Muscle layer of colon (tissue), 2 donors: ENCODE results near the gene COL27A1.

ENCODE experiments used
- H3K27ac ChIP-seq: one replicate; pipeline ENCODE4 v1.7.0; 2013; ENCODE audit warnings: low read depth, mild to moderate bottlenecking, low read length, moderate library complexity
- H3K27me3 ChIP-seq, 2 donors: one replicate each; pipeline ENCODE4 v1.7.0; 2013; ENCODE audit warnings: low read length in 2 of 2, mild to moderate bottlenecking in 2 of 2; ENCODE audit not compliant: insufficient read depth in 2 of 2, control insufficient read depth in 1 of 2
- H3K36me3 ChIP-seq: one replicate; pipeline ENCODE4 v1.7.0; 2013; ENCODE audit warnings: mild to moderate bottlenecking, low read length; ENCODE audit not compliant: insufficient read depth
- H3K4me1 ChIP-seq: one replicate; pipeline ENCODE4 v1.7.0; 2013; ENCODE audit warnings: mild to moderate bottlenecking, low read length; ENCODE audit not compliant: insufficient read depth
- H3K4me3 ChIP-seq, 2 donors: one replicate each; pipeline ENCODE4 v1.7.0; 2013; ENCODE audit warnings: low read length in 2 of 2, low read depth in 1 of 2, mild to moderate bottlenecking in 1 of 2, moderate library complexity in 1 of 2
- H3K9ac ChIP-seq: one replicate; pipeline ENCODE4 v1.7.0; 2013; ENCODE audit warnings: low read length
- H3K9me3 ChIP-seq: one replicate; pipeline ENCODE4 v1.7.0; 2013; ENCODE audit warnings: mild to moderate bottlenecking, low read length
- donor health status: abdominal sarcoma.
- donor health status: Adenocarcinoma of cecum.

COL27A1 gene

DNA sequence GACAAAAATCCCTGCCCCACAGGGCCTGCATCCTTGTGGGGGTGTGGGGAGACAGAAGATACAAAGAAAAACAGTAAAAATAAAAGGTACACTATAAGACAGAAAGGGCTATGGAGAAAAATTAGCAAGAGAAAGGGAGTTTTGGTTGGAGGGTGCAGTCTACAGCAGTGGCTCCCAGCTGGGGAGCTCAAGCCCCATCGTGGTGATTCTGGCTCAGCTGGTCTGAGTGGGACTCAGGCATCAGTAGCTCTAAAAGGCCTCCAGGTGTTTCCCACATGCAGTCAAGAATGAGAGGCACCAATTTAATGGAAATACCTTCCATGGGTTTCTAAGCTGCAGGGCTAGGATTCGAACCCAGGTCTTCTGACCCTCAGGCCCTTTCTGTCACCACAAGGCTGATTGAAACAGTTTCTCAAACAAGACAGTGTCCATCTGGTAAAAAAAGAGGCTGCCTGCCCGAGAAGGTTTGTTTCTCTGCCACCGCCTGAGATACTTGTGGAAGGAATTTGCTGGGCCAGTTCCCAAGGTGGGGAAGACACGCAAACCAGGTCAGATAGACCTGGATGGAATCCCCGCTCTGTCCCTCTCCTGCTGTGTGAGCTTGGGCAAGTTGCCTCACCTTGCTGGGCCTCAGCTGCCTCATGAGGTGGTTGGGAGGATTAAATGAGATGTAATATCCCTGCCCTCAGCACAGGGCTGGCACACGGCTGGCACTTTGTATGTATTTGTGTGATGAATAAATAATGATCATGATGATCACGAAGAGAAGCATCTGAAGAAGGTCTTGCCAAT lies 43.1 kb downstream of the COL27A1 start:
- Histone ChIP-seq H3K9me3 (no peaks in the 10 kb centered on the region), H3K9ac (no peak overlapping the region), H3K4me3 (no peak overlapping the region), H3K4me1 (no peaks in the 10 kb centered on the region), H3K36me3 (no peaks in the 10 kb centered on the region), H3K27me3 (no peaks in the 10 kb centered on the region), H3K27ac (no peak overlapping the region)

DNA sequence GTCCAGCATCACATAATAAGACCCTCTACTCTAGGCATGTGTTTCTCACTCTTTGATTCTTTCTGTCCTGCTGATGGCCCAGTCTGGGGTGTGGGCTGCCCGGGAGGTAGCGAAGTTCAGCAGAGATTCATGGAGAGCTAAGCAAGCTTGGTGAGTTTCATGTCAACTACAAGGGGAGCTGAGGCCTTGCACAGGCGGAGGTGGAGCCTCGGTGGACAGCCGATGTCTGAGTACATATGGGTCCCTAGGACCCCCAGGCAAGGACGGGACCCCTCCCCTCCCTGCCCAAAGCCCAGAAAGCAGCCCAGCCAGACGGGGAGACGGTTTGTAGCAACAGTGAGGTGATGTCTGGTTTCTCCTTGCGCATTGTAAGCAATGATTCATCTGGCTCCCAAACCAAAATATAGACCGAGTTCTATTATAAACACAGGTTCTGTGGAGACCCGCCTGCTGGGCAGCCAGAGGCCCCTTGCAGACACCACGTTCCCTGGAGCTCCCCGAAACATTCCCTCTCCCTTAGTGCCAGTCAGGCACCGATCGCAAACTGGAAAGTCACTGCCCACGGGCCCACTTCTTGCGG lies 45.5 kb downstream of the COL27A1 start:
- Histone ChIP-seq H3K36me3 (no peaks in the 10 kb centered on the region), H3K4me3 (no peak overlapping the region), H3K9me3 (no peaks in the 10 kb centered on the region), H3K27ac (no peak overlapping the region), H3K27me3 (no peaks in the 10 kb centered on the region), H3K4me1 (peaks cover 1% of the 10 kb centered on the region), H3K9ac (no peak overlapping the region)

DNA sequence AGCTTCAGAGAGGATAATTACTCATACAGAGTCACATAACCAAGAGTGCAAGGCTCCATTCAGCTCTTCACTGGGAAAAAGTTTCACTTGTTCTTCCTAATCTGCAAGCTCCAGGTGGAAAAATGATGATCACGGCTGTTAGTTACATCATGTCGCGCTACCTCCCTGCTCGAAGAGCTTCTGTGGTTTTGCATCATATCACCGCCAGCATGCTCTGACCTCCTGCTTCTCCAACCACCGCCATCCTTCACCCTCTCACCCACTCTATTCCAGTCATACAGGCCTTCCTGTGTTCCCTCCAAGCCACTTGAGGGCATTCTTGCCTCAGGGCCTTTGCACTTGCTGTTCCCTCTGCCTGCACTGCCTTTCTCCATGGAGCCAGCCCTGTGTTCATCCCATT lies 47.1 kb downstream of the COL27A1 start:
- Histone ChIP-seq H3K27me3 (no peaks in the 10 kb centered on the region), H3K9me3 (no peaks in the 10 kb centered on the region), H3K27ac (no peak overlapping the region)

DNA sequence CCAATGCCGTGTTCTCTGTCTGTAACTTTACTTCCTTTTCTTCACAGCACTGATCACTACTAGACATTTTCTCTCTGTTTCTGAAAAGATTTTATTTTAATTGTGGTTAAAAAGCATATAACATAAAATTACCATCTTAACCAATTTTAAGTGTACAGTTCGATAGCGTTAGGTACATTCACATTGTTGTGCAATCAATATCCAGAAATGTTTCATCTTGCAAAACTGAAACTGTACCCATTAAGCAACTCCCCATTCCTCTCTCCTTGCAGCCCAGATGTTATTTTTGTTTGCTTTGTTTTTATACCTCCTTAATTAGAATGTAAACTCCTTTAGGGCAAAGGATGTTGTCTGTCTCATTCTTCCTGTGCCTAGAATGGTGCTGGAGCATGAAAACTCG lies 47.5 kb downstream of the COL27A1 start:
- Histone ChIP-seq H3K36me3 (no peaks in the 10 kb centered on the region), H3K4me1 (peaks cover 20% of the 10 kb centered on the region), H3K27me3 (no peaks in the 10 kb centered on the region), H3K9ac (no peak overlapping the region), H3K27ac (no peak overlapping the region), H3K4me3 (no peak overlapping the region), H3K9me3 (no peaks in the 10 kb centered on the region)

More for the DNA sequence above, 47.1 kb downstream of the COL27A1 start:
- Histone ChIP-seq H3K9ac (no peak overlapping the region), H3K4me3 (no peak overlapping the region), H3K4me1 (peaks cover 17% of the 10 kb centered on the region), H3K36me3 (no peaks in the 10 kb centered on the region)

DNA sequence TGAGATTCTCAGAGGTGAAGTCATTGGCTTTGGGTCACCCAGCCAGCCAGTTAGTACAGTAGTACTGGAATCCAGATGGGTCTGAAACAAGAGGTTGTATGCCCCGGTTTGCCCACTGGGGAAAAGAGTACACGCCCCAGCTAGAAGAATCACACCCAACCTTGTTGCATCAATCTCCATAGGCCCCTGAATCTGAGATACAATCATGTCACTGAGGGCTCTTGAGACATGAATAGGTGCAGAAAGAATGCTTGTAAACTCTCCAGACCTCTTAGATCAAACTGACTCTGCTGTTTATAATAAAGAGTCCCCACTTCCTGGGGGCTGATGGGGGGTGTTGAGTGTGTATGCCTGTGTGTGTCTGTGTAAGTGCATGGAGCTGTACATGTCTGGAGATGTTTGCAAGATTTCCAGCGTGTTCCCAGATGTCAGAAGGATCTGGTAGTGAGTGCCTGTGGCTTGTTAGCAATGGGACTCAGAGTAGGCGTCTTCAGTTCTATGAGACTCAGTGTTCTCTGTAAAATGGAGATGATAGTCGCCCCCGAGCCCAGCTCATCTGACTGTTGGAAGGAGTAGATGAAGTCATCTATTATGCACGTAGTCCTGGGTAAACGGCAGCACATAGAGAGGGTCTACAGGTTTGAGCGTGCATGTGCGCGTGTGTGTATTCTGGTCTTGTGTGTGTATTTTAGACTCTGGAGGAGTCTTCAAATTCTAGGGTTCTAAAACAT lies 48.2 kb downstream of the COL27A1 start:
- H3K9ac ChIP-seq = no peak overlapping the region
- no peaks in the 10 kb centered on the region for H3K27me3 ChIP-seq
- no peaks in the 10 kb centered on the region for H3K36me3 ChIP-seq
- H3K4me1 ChIP-seq = peaks cover 20% of the 10 kb centered on the region
- H3K27ac ChIP-seq = no peak overlapping the region
- H3K4me3 ChIP-seq = no peak overlapping the region
- no peaks in the 10 kb centered on the region for H3K9me3 ChIP-seq

DNA sequence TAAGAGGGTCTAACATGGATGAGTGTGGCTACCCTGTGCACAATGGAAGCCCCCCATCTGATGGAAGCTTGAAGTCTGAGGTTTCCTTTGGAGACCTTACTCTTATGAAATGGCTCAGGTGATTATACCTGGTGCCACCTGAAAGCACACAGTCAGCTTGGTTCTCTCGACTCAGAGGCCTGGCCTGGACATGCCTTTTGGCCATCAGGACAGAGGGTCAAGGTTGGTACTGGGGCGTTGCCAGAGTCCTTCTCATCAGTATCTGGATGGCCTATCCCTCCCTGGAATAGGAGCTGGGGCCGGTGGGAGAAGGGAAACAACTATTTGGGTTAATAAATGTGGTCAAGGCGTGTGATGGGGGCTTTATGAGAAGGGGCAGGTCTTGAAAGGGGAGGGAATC lies 48.9 kb downstream of the COL27A1 start:
- Histone ChIP-seq H3K36me3 (no peaks in the 10 kb centered on the region), H3K9ac (no peak overlapping the region), H3K27me3 (no peaks in the 10 kb centered on the region), H3K9me3 (no peaks in the 10 kb centered on the region), H3K4me1 (peaks cover 20% of the 10 kb centered on the region), H3K4me3 (no peak overlapping the region), H3K27ac (no peak overlapping the region)

DNA sequence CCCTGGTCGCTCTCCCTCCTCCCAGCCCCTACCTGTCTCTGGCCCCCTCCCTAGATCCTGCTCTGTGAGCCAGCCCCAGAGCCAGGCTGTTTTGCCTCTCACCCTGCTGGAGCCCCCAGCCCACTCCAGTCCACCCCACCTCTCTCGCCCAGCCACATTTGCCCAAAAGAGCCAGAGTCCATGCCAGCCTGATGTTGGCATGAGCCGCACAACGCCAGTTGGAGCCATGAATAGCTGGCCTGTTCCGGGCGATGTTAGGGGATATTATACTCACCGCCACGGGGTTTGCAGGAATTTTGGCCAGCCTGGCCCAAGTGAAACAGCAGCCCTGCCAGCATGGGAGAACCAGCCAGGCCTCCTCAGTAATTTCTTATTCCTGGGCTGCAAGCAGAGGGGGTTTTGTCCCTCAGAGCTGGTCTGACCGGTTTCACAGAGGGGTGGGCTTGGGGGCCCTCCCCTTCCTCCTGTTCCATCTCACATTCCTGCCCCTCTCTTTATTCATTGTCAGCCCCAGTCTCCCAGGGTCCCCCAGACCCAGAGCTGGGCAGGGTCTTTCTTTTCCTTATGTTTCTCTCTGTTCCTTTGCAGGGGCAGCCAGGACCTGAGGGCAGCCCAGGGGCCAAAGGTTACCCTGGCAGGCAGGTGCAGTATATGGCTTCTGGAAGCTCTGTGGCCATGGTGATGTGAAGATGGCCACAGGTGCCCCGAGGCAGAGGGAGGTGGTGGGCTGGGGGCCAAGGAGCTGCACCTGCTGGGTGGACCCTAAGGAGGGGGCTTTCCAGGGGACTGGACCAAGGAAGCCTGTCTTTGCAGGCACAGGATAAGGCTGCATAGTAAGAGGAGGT lies 50.1 kb downstream of the COL27A1 start:
- Histone ChIP-seq H3K27ac (no peak overlapping the region), H3K9ac (no peak overlapping the region), H3K4me3 (no peak overlapping the region), H3K4me1 (peaks cover 20% of the 10 kb centered on the region), H3K27me3 (no peaks in the 10 kb centered on the region), H3K9me3 (no peaks in the 10 kb centered on the region), H3K36me3 (peaks cover 9% of the 10 kb centered on the region)

DNA sequence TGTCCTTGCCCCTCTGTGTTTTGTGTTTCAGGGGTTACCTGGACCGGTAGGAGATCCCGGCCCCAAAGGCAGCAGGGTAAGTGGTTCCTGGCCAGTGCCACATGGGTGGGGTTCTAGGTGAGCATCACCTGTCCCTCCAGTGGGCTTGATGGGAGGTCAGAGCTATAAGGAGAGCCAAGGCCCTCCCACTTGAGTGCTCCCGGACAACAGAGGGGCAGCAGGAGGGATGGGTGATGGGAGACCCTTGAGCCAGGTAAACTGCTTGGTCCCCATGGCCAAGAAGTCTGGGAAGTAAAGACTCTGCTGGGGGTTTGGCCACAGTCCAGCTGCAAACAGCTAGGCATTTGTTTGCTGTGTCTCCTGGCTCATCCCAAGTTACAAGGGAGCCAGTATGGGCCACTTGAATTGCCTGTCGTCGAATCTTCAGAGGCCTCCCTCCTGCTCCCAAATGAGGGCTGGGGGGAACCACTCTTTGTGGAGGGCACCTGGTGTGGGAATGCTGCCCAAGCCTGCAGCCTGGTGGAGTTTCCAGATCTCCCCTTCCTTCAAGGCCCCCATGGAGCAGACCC lies 51.0 kb downstream of the COL27A1 start:
- H3K27ac ChIP-seq = no peak overlapping the region

DNA sequence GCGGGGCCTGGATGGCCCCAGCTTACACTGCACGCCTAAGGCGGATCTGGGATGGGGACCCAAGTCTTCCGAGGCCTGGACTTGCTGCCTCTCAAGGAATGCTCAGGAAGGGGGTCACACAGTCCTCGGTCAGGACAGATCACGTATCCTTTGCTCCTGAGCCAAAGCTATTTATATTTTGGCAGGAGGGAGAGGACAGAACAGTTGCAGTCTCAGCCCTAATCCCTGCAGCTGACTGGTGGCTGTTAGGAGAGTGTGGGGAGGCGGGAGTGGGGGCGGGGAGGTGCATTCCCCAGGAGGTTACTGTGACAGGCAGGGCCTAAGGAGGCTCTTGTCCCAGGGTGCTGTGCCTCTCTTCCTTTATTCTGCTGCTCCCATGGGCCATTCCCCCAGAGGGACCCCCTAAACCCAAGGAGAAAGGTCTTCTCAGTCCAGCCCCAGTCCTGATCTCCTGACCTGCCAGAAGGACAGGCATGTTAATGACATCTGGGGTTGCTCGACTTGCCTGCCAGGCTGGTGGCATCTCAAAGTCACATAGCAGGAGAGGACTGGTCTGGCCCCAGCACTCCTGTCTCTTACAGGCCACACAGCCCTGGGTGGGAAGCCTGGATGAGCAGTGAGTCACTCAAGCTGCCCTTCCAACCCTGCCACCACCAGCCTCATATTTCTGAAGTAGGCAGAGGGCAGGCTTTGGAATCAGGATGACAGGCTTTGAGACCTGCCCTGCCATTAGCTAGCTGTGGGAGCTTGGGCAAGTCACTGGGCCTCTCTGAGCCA lies 51.9 kb downstream of the COL27A1 start:
- Histone ChIP-seq H3K36me3 (peaks cover 9% of the 10 kb centered on the region), H3K27ac (no peak overlapping the region), H3K9ac (no peak overlapping the region), H3K4me3 (no peak overlapping the region), H3K9me3 (no peaks in the 10 kb centered on the region), H3K27me3 (no peaks in the 10 kb centered on the region), H3K4me1 (peaks cover 20% of the 10 kb centered on the region)

More for the DNA sequence above, 51.0 kb downstream of the COL27A1 start:
- H3K27me3 ChIP-seq = no peaks in the 10 kb centered on the region
- H3K4me1 ChIP-seq = peaks cover 20% of the 10 kb centered on the region
- H3K9me3 ChIP-seq = no peaks in the 10 kb centered on the region
- no peak overlapping the region for H3K9ac ChIP-seq
- H3K36me3 ChIP-seq = peaks cover 9% of the 10 kb centered on the region
- H3K4me3 ChIP-seq = no peak overlapping the region

DNA sequence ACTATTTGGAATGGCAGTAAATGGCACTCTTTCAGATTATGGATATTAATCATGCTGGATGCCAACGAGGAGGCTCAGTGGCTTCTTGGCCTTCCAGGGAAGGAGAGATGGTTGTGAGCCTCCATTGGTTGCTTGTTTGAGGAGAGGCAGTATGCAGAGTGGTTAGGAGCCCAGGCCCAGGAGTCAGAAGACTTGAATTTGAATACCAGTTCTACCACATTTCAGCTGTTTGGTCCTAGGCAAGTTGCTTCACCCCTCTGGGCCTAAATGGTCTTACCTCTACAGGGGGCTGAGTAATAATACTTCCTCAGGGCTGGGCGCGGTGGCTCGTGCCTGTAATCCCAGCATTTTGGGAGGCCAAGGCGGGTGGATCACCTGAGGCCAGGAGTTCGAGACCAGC lies 52.5 kb downstream of the COL27A1 start:
- H3K4me3 ChIP-seq = no peak overlapping the region
- no peak overlapping the region for H3K27ac ChIP-seq
- peaks cover 20% of the 10 kb centered on the region for H3K4me1 ChIP-seq
- no peaks in the 10 kb centered on the region for H3K9me3 ChIP-seq
- H3K9ac ChIP-seq = no peak overlapping the region
- H3K27me3 ChIP-seq = no peaks in the 10 kb centered on the region
- H3K36me3 ChIP-seq = peaks cover 9% of the 10 kb centered on the region
